A549 (cell line): ENCODE measurements around the gene TPI1. TPM values are rescaled to one million over a fixed set of nuclear protein-coding genes. Genes with fewer than 3 reads are reported as not detected.
"Not testable (repeated sequence)": the region's sequence is repeated elsewhere in the genome, so short reads cannot be mapped to it uniquely, and the experiment has no call there.

ENCODE experiments used
- ATAC-seq, 2 experiments: fragments of 200-7000 bp in 1 of 2; fragments of >200 bp in 1 of 2; cut with Nextera tagmentation in 1 of 2; cut with Tn5 transposase in 1 of 2; 3 replicates each; pipeline versions ENCODE4 v1.8.0 to v1.9.1; 2018 to 2020; ENCODE audit warnings: mild to moderate bottlenecking in 1 of 2, moderate library complexity in 1 of 2
- CTCF ChIA-PET: fragments of 300-600 bp; sonication (Branson Sonifier 250); formaldehyde crosslinking; extraction: SDS; loops from one replicate; lab custom pipeline; 2021; ENCODE audit warnings: antibody characterized with exemption, inconsistent platforms; lab: Yijun Ruan, JAX
- POLR2A ChIA-PET: fragments of 350-600 bp; formaldehyde crosslinking; extraction: SDS; loops from one replicate; lab custom pipeline; 2021; ENCODE audit warnings: antibody characterized with exemption, inconsistent platforms; lab: Yijun Ruan, JAX
- DNase-seq, 2 experiments: peaks; one replicate each; pipeline versions ENCODE4 v3.0.0 to v3.0.0-alpha.2; 2011 to 2016; ENCODE audit warnings: low read depth in 1 of 2, low spot score in 1 of 2
- FAIRE-seq: peaks from 2 replicates; lab custom pipeline; 2011; peaks lifted over from hg19 to GRCh38; lab: Jason Lieb, UNC
- H3K27ac ChIP-seq, 2 experiments: fragments of >200 bp; sonication (Bioruptor Twin); formaldehyde crosslinking; 3 replicates each; pipeline ENCODE4 v1.5.1; 2016 to 2017
- H3K4me1 ChIP-seq: fragments of >200 bp; sonication (Bioruptor Twin); formaldehyde crosslinking; 3 replicates; pipeline ENCODE4 v1.6.1; 2016
- H3K4me2 ChIP-seq: fragments of >200 bp; sonication (Bioruptor Twin); formaldehyde crosslinking; 3 replicates; pipeline ENCODE4 v1.6.1; 2016
- H3K4me3 ChIP-seq: fragments of >200 bp; sonication (Bioruptor Twin); formaldehyde crosslinking; 3 replicates; pipeline ENCODE4 v1.5.1; 2016
- H3K9me3 ChIP-seq: fragments of >200 bp; sonication (Bioruptor Twin); formaldehyde crosslinking; 3 replicates; pipeline ENCODE4 v1.6.1; 2016
- BCL3 ChIP-seq: fragments of >200 bp; sonication (Bioruptor Twin); formaldehyde crosslinking; IDR thresholded peaks from 3 replicates; pipeline ENCODE4 v1.6.1; 2016
- CBX8 ChIP-seq: fragments of 200-600 bp; sonication (generic); IDR thresholded peaks from 2 replicates; pipeline ENCODE4 v1.6.1; 2016
- CHD2 ChIP-seq: fragments of 150-350 bp; IDR thresholded peaks from 2 replicates; pipeline ENCODE4 v1.6.1; 2014; ENCODE audit warnings: low read length; ENCODE audit not compliant: partially characterized antibody
- CHD4 ChIP-seq: fragments of 200-600 bp; sonication (generic); IDR thresholded peaks from 2 replicates; pipeline ENCODE4 v1.6.1; 2016; ENCODE audit warnings: antibody characterized with exemption, mild to moderate bottlenecking, borderline replicate concordance
- CTCF ChIP-seq: fragments of >200 bp; sonication (Bioruptor Twin); formaldehyde crosslinking; IDR thresholded peaks from 3 replicates; pipeline ENCODE4 v1.5.1; 2016
- E2F6 ChIP-seq: IDR thresholded peaks from 2 replicates; pipeline ENCODE4 v1.6.1; 2012; ENCODE audit warnings: low read depth, borderline replicate concordance
- ELK1 ChIP-seq: fragments of 150-350 bp; IDR thresholded peaks from 2 replicates; pipeline ENCODE4 v1.6.1; 2014; ENCODE audit warnings: low read depth, mild to moderate bottlenecking, low read length
- GATA3 ChIP-seq: IDR thresholded peaks from 2 replicates; pipeline ENCODE4 v1.6.1; 2012; ENCODE audit warnings: borderline replicate concordance
- HMGXB4 ChIP-seq: fragments of 250-450 bp; sonication (Bioruptor Pico); IDR thresholded peaks from 2 replicates; pipeline ENCODE4 v1.5.0; 2021; ENCODE audit warnings: mild to moderate bottlenecking, moderate library complexity, borderline replicate concordance
- HOXB13 ChIP-seq: fragments of 250-450 bp; sonication (Bioruptor Pico); IDR thresholded peaks from 2 replicates; pipeline ENCODE4 v1.5.0; 2020; ENCODE audit warnings: low read depth, mild to moderate bottlenecking, moderate library complexity
- HOXB5 ChIP-seq: fragments of 250-450 bp; sonication (Bioruptor Pico); IDR thresholded peaks from 2 replicates; pipeline ENCODE4 v1.5.0; 2020; ENCODE audit warnings: mild to moderate bottlenecking, moderate library complexity
- JUN ChIP-seq, 2 experiments: fragments of >200 bp; sonication (Bioruptor Twin); formaldehyde crosslinking; IDR thresholded peaks; 2 replicates in 1 of 2; 3 replicates in 1 of 2; pipeline ENCODE4 v1.6.1; 2016 to 2017
- KDM1A ChIP-seq: fragments of 200-600 bp; sonication (generic); IDR thresholded peaks from 2 replicates; pipeline ENCODE4 v1.6.1; 2016; ENCODE audit warnings: low read depth, mild to moderate bottlenecking
- KDM5A ChIP-seq: fragments of 200-600 bp; sonication (generic); IDR thresholded peaks from 2 replicates; pipeline ENCODE4 v1.6.1; 2016; ENCODE audit warnings: antibody characterized with exemption, mild to moderate bottlenecking
- PHF8 ChIP-seq: fragments of 200-600 bp; sonication (generic); IDR thresholded peaks from 2 replicates; pipeline ENCODE4 v1.6.1; 2016; ENCODE audit warnings: low read depth, mild to moderate bottlenecking, antibody characterized with exemption, moderate library complexity, borderline replicate concordance
- RNF2 ChIP-seq: fragments of 200-600 bp; sonication (generic); IDR thresholded peaks from 2 replicates; pipeline ENCODE4 v1.6.1; 2016; ENCODE audit warnings: low read depth, mild to moderate bottlenecking, antibody characterized with exemption, moderate library complexity, borderline replicate concordance
- USF2 ChIP-seq: fragments of 450-650 bp; IDR thresholded peaks from 2 replicates; pipeline ENCODE4 v1.6.1; 2014; ENCODE audit warnings: antibody characterized with exemption
- WGBS: methylation state at CpG from one replicate; pipeline ENCODE4 v1.1.6; 2017; ENCODE audit errors: missing lambda C conversion rate; 5-methylcytosine and 5-hydroxymethylcytosine counted together
- polyA plus RNA-seq, 4 experiments: library from polyadenylated mRNA; depleted of rRNA in 3 of 4; stranded (reverse); fragments of >200 nt; fragmentation: RNase III in 1 of 4; extraction: RNeasy Plus Mini Kit Qiagen cat#74134 plus additional on column Dnase treatment in 1 of 4; gene quantifications; 2 replicates in 3 of 4; 3 replicates in 1 of 4; pipeline ENCODE4 v1.2.3, GENCODE V29; 2011 to 2017

Gene TPI1
- polyA plus RNA-seq, 2 of the 4 experiments (the other 2 are of a cell fraction), result 1,293 to 1,913 TPM

GRCh38 chr12:6865307-6865706, 2.0 kb upstream of the TPI1 start:
- ChIA-PET CTCF (interaction anchor here (1.1 to 9.6 kb wide), 9 partner anchors 12 to 112 kb away, joined by 3 to 183 read pairs (median 6); partner anchors contain the start of genes ATN1, CDCA3, MLF2 and USP5), POLR2A (interaction anchor here (1.2 kb wide), 1 partner anchor 14 kb away, joined by 8 read pairs; the partner anchor contains the start of genes CDCA3 and USP5)
- peaks cover 25% of the 10 kb centered on the region for H3K4me1 ChIP-seq
- H3K9me3 ChIP-seq, DNase-seq, H3K27ac ChIP-seq, H3K4me2 ChIP-seq, H3K4me3 ChIP-seq, ATAC-seq, FAIRE-seq: not testable (repeated sequence)
- 90% methylated on average over 5 of the region's 5 CpGs for WGBS

GRCh38 chr12:6866163-6866919, 990 bp upstream of the TPI1 start:
- Histone ChIP-seq H3K27ac (peak overlapping the region; percentile 97 to 99), H3K4me1 (peaks cover 35% of the 10 kb centered on the region), H3K4me3 (peak overlapping the region; percentile 100), H3K4me2 (peak overlapping the region; percentile 100), H3K9me3 (no peaks in the 10 kb centered on the region)
- DNase-seq (no peak), ATAC-seq (no peak), FAIRE-seq (no peak)
- ChIA-PET CTCF (interaction anchor here (1.1 to 17.9 kb wide), 13 partner anchors 9 to 113 kb away, joined by 3 to 399 read pairs (median 6); partner anchors contain the start of genes ATN1, C12orf57, CDCA3 and MLF2), POLR2A (interaction anchor here (0.6 to 4.8 kb wide), 11 partner anchors 12 to 113 kb away, joined by 4 to 74 read pairs (median 9); partner anchors contain the start of genes C12orf57, CDCA3, MLF2 and PTMS)
- WGBS, result 85% methylated on average over 19 of the region's 19 CpGs
- TF ChIP-seq PHF8 (no peak), HMGXB4 (no peak), CHD4 (no peak), CHD2 (no peak), E2F6 (no peak), HOXB5 (CRISPR knock-in tag) (no peak), CBX8 (no peak), RNF2 (no peak), BCL3 (no peak), CTCF (no peak), JUN (IDR thresholded peaks at IDR 0.05) (no peak), KDM1A (no peak), KDM5A (no peak), ELK1 (no peak), GATA3 (no peak), USF2 (no peak), HOXB13 (no peak)
